ENCODE data around the gene RXRA. TPM values are rescaled to one million over a fixed set of nuclear protein-coding genes. Genes with fewer than 3 reads are reported as not detected.

RXRA gene
- total RNA-seq, 1 donor from 2014 or later: 16.8 TPM

GRCh38 chr9:134396258-134396742 lies 70.0 kb downstream of the RXRA start:
- Histone ChIP-seq H3K4me3 (ENCODE audit: low read depth, low read length) (no peak overlapping the region), H3K27me3 (ENCODE audit: control insufficient read depth, insufficient read depth, low read length) (no peaks in the 10 kb centered on the region), H3K36me3 (ENCODE audit: control insufficient read depth, insufficient read depth, low read length) (peaks cover 19% of the 10 kb centered on the region)
- DNase-seq (ENCODE audit: low read depth): no peak
- FAIRE-seq: no peak
- TF ChIP-seq CTCF (IDR thresholded peaks at IDR 0.05; ENCODE audit: insufficient read depth, low read length, severe bottlenecking): no peak

- FAIRE-seq (no peak), DNase-seq (ENCODE audit: low read depth) (no peak)
- no peak for TF ChIP-seq CTCF (IDR thresholded peaks at IDR 0.05; ENCODE audit: insufficient read depth, low read length, severe bottlenecking)
- Histone ChIP-seq H3K4me3 (ENCODE audit: low read depth, low read length) (no peak overlapping the region), H3K27me3 (ENCODE audit: control insufficient read depth, insufficient read depth, low read length) (no peaks in the 10 kb centered on the region), H3K36me3 (ENCODE audit: control insufficient read depth, insufficient read depth, low read length) (peaks cover 17% of the 10 kb centered on the region)
Observed at GRCh38 chr9:134396825-134397224, 70.6 kb downstream of the RXRA start.

GRCh38 chr9:134398756-134399155 lies 72.5 kb downstream of the RXRA start:
- Histone ChIP-seq H3K27me3 (ENCODE audit: control insufficient read depth, insufficient read depth, low read length) (no peaks in the 10 kb centered on the region), H3K4me3 (ENCODE audit: low read depth, low read length) (no peak overlapping the region), H3K36me3 (ENCODE audit: control insufficient read depth, insufficient read depth, low read length) (peaks cover 19% of the 10 kb centered on the region)
- FAIRE-seq (no peak), DNase-seq (ENCODE audit: low read depth) (no peak)
- no peak for TF ChIP-seq CTCF (IDR thresholded peaks at IDR 0.05; ENCODE audit: insufficient read depth, low read length, severe bottlenecking)

GRCh38 chr9:134399435-134400056 lies 73.3 kb downstream of the RXRA start:
- Histone ChIP-seq H3K27me3 (ENCODE audit: control insufficient read depth, insufficient read depth, low read length) (no peaks in the 10 kb centered on the region), H3K36me3 (ENCODE audit: control insufficient read depth, insufficient read depth, low read length) (peaks cover 19% of the 10 kb centered on the region), H3K4me3 (ENCODE audit: low read depth, low read length) (no peak overlapping the region)
- DNase-seq (ENCODE audit: low read depth): peak; percentile 62
- peak; percentile 23 for FAIRE-seq
- peak; percentile 60 for TF ChIP-seq CTCF (IDR thresholded peaks at IDR 0.05; ENCODE audit: insufficient read depth, low read length, severe bottlenecking)

- FAIRE-seq (no peak), DNase-seq (ENCODE audit: low read depth) (no peak)
- peaks cover 19% of the 10 kb centered on the region for H3K36me3 ChIP-seq (ENCODE audit: control insufficient read depth, insufficient read depth, low read length)
- TF ChIP-seq CTCF (IDR thresholded peaks at IDR 0.05; ENCODE audit: insufficient read depth, low read length, severe bottlenecking): no peak
- no peaks in the 10 kb centered on the region for H3K27me3 ChIP-seq (ENCODE audit: control insufficient read depth, insufficient read depth, low read length)
- no peak overlapping the region for H3K4me3 ChIP-seq (ENCODE audit: low read depth, low read length)
Observed at GRCh38 chr9:134400283-134400682, 74.0 kb downstream of the RXRA start.

GRCh38 chr9:134401391-134401790 lies 75.1 kb downstream of the RXRA start:
- no peak for TF ChIP-seq CTCF (IDR thresholded peaks at IDR 0.05; ENCODE audit: insufficient read depth, low read length, severe bottlenecking)
- peaks cover 22% of the 10 kb centered on the region for H3K36me3 ChIP-seq (ENCODE audit: control insufficient read depth, insufficient read depth, low read length)
- no peak for DNase-seq (ENCODE audit: low read depth)
- FAIRE-seq: no peak
- no peak overlapping the region for H3K4me3 ChIP-seq (ENCODE audit: low read depth, low read length)
- no peaks in the 10 kb centered on the region for H3K27me3 ChIP-seq (ENCODE audit: control insufficient read depth, insufficient read depth, low read length)

All from bronchial epithelial cell (primary cell).